IMR-90 (cell line): ENCODE data around the gene XRCC3. TPM values are rescaled to one million over a fixed set of nuclear protein-coding genes. Genes with fewer than 3 reads are reported as not detected.

Experiments used
- ATAC-seq: fragments of 200-7000 bp; cut with Tn5 transposase; 2 replicates; pipeline ENCODE4 v1.9.1; 2020; ENCODE audit warnings: low read depth, mild to moderate bottlenecking, moderate library complexity
- BruUV-seq: library from RNA; stranded (reverse); fragments of 400-500 nt; replicated peaks from 2 replicates; lab custom pipeline; 2021; lab: Mats Ljungman, UMichigan
- CTCF ChIA-PET: fragments of 300-600 bp; formaldehyde crosslinking; extraction: SDS; loops from one replicate; lab custom pipeline; 2021; ENCODE audit warnings: antibody characterized with exemption; lab: Yijun Ruan, JAX
- POLR2A ChIA-PET: fragments of 300-600 bp; sonication (Branson Sonifier 250); formaldehyde crosslinking; loops from one replicate; lab custom pipeline; 2022; ENCODE audit warnings: antibody characterized with exemption; ENCODE audit not compliant: unreplicated experiment; lab: Charles Lee
- DNase-seq: peaks from one replicate; pipeline ENCODE4 v3.0.0; 2013
- H2AFZ ChIP-seq: replicated peaks from 2 replicates; pipeline ENCODE3; 2013; ENCODE audit warnings: low read length, mild to moderate bottlenecking; ENCODE audit not compliant: poor library complexity
- H2AK5ac ChIP-seq: 2 replicates; pipeline ENCODE4 v1.6.1; 2013; ENCODE audit warnings: low read depth, low read length, inconsistent platforms
- H2AK9ac ChIP-seq: replicated peaks from 2 replicates; pipeline ENCODE3; 2013; ENCODE audit warnings: mild to moderate bottlenecking, low read depth, low read length, moderate library complexity; ENCODE audit not compliant: poor library complexity
- H2BK120ac ChIP-seq: 2 replicates; pipeline ENCODE4 v1.6.1; 2013; ENCODE audit warnings: low read depth, low read length, inconsistent platforms
- H2BK15ac ChIP-seq: 3 replicates; pipeline ENCODE4 v1.6.1; 2013; ENCODE audit warnings: low read depth, low read length, inconsistent platforms
- H2BK20ac ChIP-seq: 2 replicates; pipeline ENCODE4 v1.6.1; 2013; ENCODE audit warnings: low read depth, mild to moderate bottlenecking, inconsistent platforms, low read length, moderate library complexity
- H2BK5ac ChIP-seq: 2 replicates; pipeline ENCODE4 v1.6.1; 2013; ENCODE audit warnings: mild to moderate bottlenecking, low read depth, low read length, inconsistent platforms; ENCODE audit not compliant: poor library complexity, severe bottlenecking
- H3K14ac ChIP-seq: replicated peaks from 2 replicates; pipeline ENCODE4 v1.6.1; 2013; ENCODE audit warnings: low read depth, low read length, inconsistent platforms
- H3K18ac ChIP-seq: 2 replicates; pipeline ENCODE4 v1.6.1; 2013; ENCODE audit warnings: low read depth, low read length, control low read depth
- H3K23ac ChIP-seq: 2 replicates; pipeline ENCODE4 v1.6.1; 2013; ENCODE audit warnings: low read depth, low read length, inconsistent platforms
- H3K27ac ChIP-seq: 2 replicates; pipeline ENCODE4 v1.5.1; 2013; ENCODE audit warnings: mild to moderate bottlenecking, control low read depth, low read length; ENCODE audit not compliant: insufficient read depth
- H3K27me3 ChIP-seq: 2 replicates; pipeline ENCODE4 v1.6.1; 2013; ENCODE audit warnings: low read length; ENCODE audit not compliant: control insufficient read depth, insufficient read depth
- H3K36me3 ChIP-seq: 2 replicates; pipeline ENCODE4 v1.6.1; 2013; ENCODE audit warnings: low read length, mixed read lengths; ENCODE audit not compliant: control insufficient read depth, insufficient read depth
- H3K4ac ChIP-seq: 2 replicates; pipeline ENCODE4 v1.6.1; 2013; ENCODE audit warnings: low read depth, low read length, inconsistent platforms
- H3K4me1 ChIP-seq: 2 replicates; pipeline ENCODE4 v1.6.1; 2013; ENCODE audit warnings: low read length, mixed read lengths; ENCODE audit not compliant: control insufficient read depth, insufficient read depth
- H3K4me2 ChIP-seq: 2 replicates; pipeline ENCODE4 v1.6.1; 2013; ENCODE audit warnings: low read depth, mild to moderate bottlenecking, control low read depth, low read length, moderate library complexity
- H3K4me3 ChIP-seq: 2 replicates; pipeline ENCODE4 v1.5.1; 2013; ENCODE audit warnings: low read depth, mild to moderate bottlenecking, control low read depth, low read length, moderate library complexity; ENCODE audit not compliant: insufficient read depth
- H3K56ac ChIP-seq: 2 replicates; pipeline ENCODE4 v1.6.1; 2013; ENCODE audit warnings: low read length, inconsistent platforms; ENCODE audit not compliant: insufficient read depth; ENCODE audit errors: extremely low read depth
- H3K79me1 ChIP-seq, 2 experiments: 2 replicates each; pipeline ENCODE4 v1.6.1; 2013; ENCODE audit warnings: low read length in 2 of 2, inconsistent platforms in 1 of 2, low read depth in 1 of 2
- H3K9ac ChIP-seq: 2 replicates; pipeline ENCODE4 v1.6.1; 2013; ENCODE audit warnings: low read depth, low read length, control low read depth
- H3K9me1 ChIP-seq: 2 replicates; pipeline ENCODE4 v1.6.1; 2013; ENCODE audit warnings: low read length, inconsistent platforms; ENCODE audit not compliant: insufficient read depth
- H3K9me3 ChIP-seq: 2 replicates; pipeline ENCODE4 v1.6.1; 2013; ENCODE audit warnings: low read length; ENCODE audit not compliant: control insufficient read depth, insufficient read depth
- H4K20me1 ChIP-seq: 2 replicates; pipeline ENCODE4 v1.6.1; 2013; ENCODE audit warnings: low read length, inconsistent platforms; ENCODE audit not compliant: insufficient read depth
- H4K5ac ChIP-seq: 2 replicates; pipeline ENCODE4 v1.6.1; 2013; ENCODE audit warnings: mild to moderate bottlenecking, low read depth, low read length, control low read depth
- H4K8ac ChIP-seq, 2 experiments: 2 replicates each; pipeline ENCODE4 v1.6.1; 2013; ENCODE audit warnings: low read depth in 2 of 2, low read length in 2 of 2, control low read depth in 1 of 2, inconsistent platforms in 1 of 2
- H4K91ac ChIP-seq: 2 replicates; pipeline ENCODE4 v1.6.1; 2013; ENCODE audit warnings: low read depth, low read length, inconsistent platforms; ENCODE audit not compliant: insufficient read depth
- CEBPB ChIP-seq: IDR thresholded peaks from 2 replicates; pipeline ENCODE4 v1.6.1; 2012; ENCODE audit warnings: low read depth, low read length, improper control_type of control experiment
- CTCF ChIP-seq: conservative IDR thresholded peaks from 2 replicates; pipeline ENCODE4 v1.5.1; 2012; ENCODE audit warnings: mild to moderate bottlenecking, low read depth, low read length, improper control_type of control experiment
- MAFK ChIP-seq: IDR thresholded peaks from 2 replicates; pipeline ENCODE4 v1.6.1; 2012; ENCODE audit warnings: low read depth, low read length, improper control_type of control experiment
- RAD21 ChIP-seq: IDR thresholded peaks from 2 replicates; pipeline ENCODE4 v1.6.1; 2012; ENCODE audit warnings: low read length, improper control_type of control experiment
- RCOR1 ChIP-seq: IDR thresholded peaks from 2 replicates; pipeline ENCODE4 v1.6.1; 2012; ENCODE audit warnings: mild to moderate bottlenecking, low read length, improper control_type of control experiment; ENCODE audit not compliant: insufficient replicate concordance
- USF2 ChIP-seq: fragments of 150-350 bp; IDR thresholded peaks from 2 replicates; pipeline ENCODE4 v1.6.1; 2017; ENCODE audit warnings: mild to moderate bottlenecking, antibody characterized with exemption, low read length, low read depth
- WGBS, 2 experiments: methylation state at CpG; one replicate each; pipeline versions ENCODE4 v1.1.5 to v1.1.7; 2013; ENCODE audit warnings: missing lambda C conversion rate in 2 of 2; ENCODE audit not compliant: insufficient read length in 1 of 2; ENCODE audit errors: extremely low coverage in 2 of 2; 5-methylcytosine and 5-hydroxymethylcytosine counted together
- dilution Hi-C: fragments of 300-500 bp; cut with HindIII; formaldehyde crosslinking; loops from one replicate; pipeline ENCODE4 v1.14.3; 2018; ENCODE audit warnings: low sequenced_read_pairs; ENCODE audit not compliant: unreplicated experiment
- in situ Hi-C: fragments of 300-500 bp; cut with MboI; formaldehyde crosslinking; loops from 3 replicates; pipeline ENCODE4 v1.14.3; 2019; ENCODE audit warnings: low sequenced_read_pairs, inconsistent platforms, mixed read lengths
- intact Hi-C: fragments of 100-400 bp; cut with micrococcal nuclease; formaldehyde crosslinking; loops from 2 replicates; pipeline ENCODE4 v1.10.0; 2022
- polyA plus RNA-seq, 3 experiments: library from polyadenylated mRNA; depleted of rRNA; stranded (reverse); fragments of >200 nt; gene quantifications; 2 replicates each; pipeline ENCODE4 v1.2.3, GENCODE V29; 2012; ENCODE audit warnings: low replicate concordance in 1 of 3
- total RNA-seq: library from RNA; depleted of rRNA; stranded (reverse); fragments of >200 nt; gene quantifications from 2 replicates; pipeline ENCODE4 v1.2.3, GENCODE V29; 2012

Gene XRCC3
- total and polyA plus RNA-seq, 2 of the 4 experiments (the other 2 are of a cell fraction), result 8.1 to 9.5 TPM

- in situ Hi-C loops, result no loop called here
- peaks cover 53% of the 10 kb centered on the region for H4K20me1 ChIP-seq
- no peaks in the 10 kb centered on the region for H3K27me3 ChIP-seq
- H2BK5ac ChIP-seq, result peak overlapping the region; percentile 65
- no peak overlapping the region; the same call in 1 of the 2 replicates for H3K27ac ChIP-seq
- H2AK5ac ChIP-seq, result no peak overlapping the region
- 100% methylated on average over 1 of the region's 1 CpG; no CpG with 5 or more reads in 1 of the 2 experiments for WGBS, 2 experiments
- no TSS peak for BruUV-seq
- H3K9me1 ChIP-seq, result peaks cover 23% of the 10 kb centered on the region
- H3K36me3 ChIP-seq, result peaks cover 53% of the 10 kb centered on the region
- ATAC-seq (peak; percentile 28), DNase-seq (no peak)
- H3K4me1 ChIP-seq, result peaks cover 27% of the 10 kb centered on the region
- no peak overlapping the region for H4K5ac ChIP-seq
- H3K4ac ChIP-seq, result no peak overlapping the region
- no peaks in the 10 kb centered on the region for H3K9me3 ChIP-seq
- no peak overlapping the region for H2AFZ ChIP-seq
- no peak overlapping the region for H4K8ac ChIP-seq
- no peak overlapping the region for H2BK120ac ChIP-seq
- no peak overlapping the region for H4K91ac ChIP-seq
- H3K9ac ChIP-seq, result no peak overlapping the region
- dilution Hi-C loops, result no loop called here
- no peak overlapping the region for H3K56ac ChIP-seq
- H3K4me2 ChIP-seq, result no peak overlapping the region
- H2AK9ac ChIP-seq, result no peak overlapping the region
- no peak overlapping the region; the same call in 1 of the 2 replicates for H3K18ac ChIP-seq
- H2BK20ac ChIP-seq, result no peak overlapping the region
- intact Hi-C loops, result no loop called here
- H3K4me3 ChIP-seq, result no peak overlapping the region
- ChIA-PET POLR2A (interaction anchor here (0.5 to 0.6 kb wide), 2 partner anchors 20 to 28 kb away, joined by 3 to 4 read pairs; no protein-coding TSS in a partner anchor), CTCF (interaction anchor here (1.1 kb wide), 1 partner anchor 80 kb away, joined by 3 read pairs; no protein-coding TSS in a partner anchor)
- H2BK15ac ChIP-seq, result no peak overlapping the region
- H3K79me1 ChIP-seq, result peaks cover 33 to 78% of the 10 kb centered on the region in 2 experiments
- no peak overlapping the region for H3K23ac ChIP-seq
- no peak overlapping the region; the same call in 1 of the 2 replicates for H3K14ac ChIP-seq
- TF ChIP-seq RCOR1 (no peak), RAD21 (no peak), CEBPB (no peak), CTCF (no peak), USF2 (no peak), MAFK (no peak)
These were observed 58.5 kb downstream of the XRCC3 start for GRCh38 chr14:103656756-103657133.
